HG02759 (cell line): ENCODE measurements around the gene FBXO38.

Experiments
- ATAC-seq: cut with Tn5 transposase; IDR thresholded peaks from one replicate; pipeline ENCODE4 v1.9.1; 2021; ENCODE audit warnings: mild to moderate bottlenecking, moderate library complexity; ENCODE audit not compliant: unreplicated experiment

The FBXO38 gene

DNA sequence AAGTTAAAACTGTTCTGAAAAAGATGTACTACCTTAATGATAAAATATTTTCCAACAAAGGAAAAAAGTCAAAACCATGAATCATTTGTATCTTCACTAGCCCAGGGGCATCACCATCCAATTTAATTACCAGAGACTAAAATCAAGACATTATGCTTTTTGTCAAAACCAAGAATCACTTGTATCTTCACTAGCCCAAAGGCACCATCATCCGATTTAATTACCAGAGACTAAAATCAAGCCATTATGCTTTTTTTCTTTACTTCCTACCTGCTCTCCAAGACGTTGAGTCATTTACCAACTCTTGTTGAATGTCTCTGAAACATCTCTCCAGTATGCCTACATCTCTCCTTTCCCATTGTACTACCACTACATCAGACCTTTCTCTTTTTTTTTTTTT is 37.9 kb downstream of the FBXO38 start:
- no peak for ATAC-seq

DNA sequence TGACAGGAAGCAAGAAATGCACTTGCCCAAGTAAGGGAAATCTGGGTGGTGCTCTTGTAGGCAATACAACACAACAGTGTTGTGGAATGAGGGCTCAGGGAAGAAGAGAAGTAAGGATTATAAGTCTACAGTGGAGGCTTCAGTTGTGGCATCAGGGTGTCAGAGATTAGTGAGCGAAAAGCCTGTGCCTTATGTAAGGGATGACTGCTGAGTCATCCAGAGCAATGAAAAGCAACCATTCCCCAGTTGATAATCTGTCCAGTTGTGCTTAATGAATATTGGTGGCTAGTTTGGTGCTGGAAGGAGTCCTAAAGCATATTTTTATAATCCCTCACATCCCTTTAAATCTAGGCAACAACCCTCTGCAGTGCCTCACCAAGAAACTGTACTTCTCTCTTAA is 42.0 kb downstream of the FBXO38 start:
- no peak for ATAC-seq

- ATAC-seq: no peak
Measured at GRCh38 chr5:148426514-148426913, 42.8 kb downstream of the FBXO38 start.

DNA sequence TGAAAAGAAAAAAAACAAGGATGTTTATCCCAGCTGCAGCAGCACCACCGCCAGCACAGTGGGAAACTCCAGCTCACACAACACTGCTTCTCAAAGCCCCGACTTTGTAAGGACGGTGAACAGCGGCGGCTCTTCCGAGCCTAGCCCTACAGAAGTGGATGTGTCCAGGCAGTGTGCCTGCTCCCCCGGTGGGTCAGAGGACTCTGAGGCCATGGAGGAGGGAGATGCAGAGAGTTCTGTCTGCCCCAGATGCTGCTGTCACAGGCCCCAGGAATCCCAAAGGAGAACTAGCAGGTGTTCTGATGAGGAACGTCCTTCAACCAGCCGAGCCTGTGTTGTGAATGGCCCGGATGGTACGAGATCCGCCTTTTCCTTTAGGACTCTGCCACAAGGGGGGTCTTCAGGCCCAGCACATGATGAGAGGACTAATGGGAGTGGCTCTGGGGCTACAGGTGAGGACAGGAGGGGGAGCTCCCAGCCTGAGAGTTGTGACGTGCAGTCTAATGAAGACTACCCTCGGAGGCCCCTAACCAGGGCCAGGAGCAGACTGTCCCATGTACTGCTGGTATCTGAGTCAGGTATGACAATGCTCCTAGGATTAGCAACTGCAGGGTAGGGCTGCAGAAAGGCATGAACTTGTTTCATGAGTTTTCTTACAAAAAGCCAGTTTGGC is 43.7 kb downstream of the FBXO38 start:
- no peak for ATAC-seq

- no peak for ATAC-seq
Measured at GRCh38 chr5:148428848-148429247, 45.1 kb downstream of the FBXO38 start.

GRCh38 chr5:148433826-148434225 is 50.1 kb downstream of the FBXO38 start:
- ATAC-seq: no peak

DNA sequence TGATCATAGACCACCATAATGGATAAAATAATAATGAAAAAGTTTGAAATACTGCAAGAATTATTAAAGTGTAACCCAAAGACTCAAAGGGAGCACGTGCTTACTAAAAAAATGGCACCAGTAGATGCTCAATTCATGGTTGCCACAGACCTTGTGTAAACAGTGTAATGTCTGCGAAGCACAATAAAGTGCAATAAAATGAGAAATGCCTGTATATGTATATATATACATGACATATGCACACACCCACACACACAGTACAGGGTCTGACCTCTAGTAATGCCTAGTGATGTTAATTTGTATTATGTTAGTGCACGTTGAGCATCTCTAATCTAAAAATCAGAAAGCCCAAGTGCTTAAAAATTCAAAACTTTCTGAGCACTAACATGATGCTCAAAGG is 52.3 kb downstream of the FBXO38 start:
- no peak for ATAC-seq

DNA sequence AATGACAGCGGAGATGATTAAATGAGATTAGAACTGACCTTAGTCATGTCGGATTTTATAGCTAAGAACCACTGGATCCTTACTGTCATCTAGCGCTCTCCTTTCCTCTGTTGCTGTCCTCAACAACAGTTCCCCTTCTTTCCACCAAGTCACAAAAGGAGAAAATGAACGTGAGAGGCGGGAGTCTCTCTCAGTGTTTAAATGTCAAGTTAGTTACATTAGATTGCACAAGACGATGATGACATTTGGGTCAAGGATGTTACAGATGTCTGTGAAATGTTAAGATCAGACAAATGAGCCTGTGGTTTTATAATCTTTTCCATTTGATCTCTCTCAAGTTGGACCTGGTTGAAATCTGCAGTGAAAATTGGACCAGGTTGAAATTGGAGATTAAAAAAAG is 53.5 kb downstream of the FBXO38 start:
- no peak for ATAC-seq

DNA sequence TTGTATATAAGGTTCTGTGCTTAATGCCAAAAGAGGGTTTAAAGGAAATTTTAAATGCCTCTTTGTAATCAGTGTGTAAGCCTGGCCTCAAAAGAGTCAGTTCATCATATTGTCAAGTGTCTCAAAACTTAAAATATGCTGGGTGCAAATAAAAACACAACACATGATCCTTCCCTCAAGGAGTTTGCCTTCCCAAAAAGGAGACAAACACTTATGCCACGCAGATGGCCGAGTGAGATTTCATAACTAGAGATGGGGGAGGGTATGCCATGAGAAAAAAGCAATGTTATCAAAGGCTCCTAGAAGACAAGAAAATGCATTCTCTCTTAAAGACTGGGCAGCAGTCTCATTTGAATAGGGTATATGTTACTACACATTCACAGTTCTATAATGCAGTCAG is 55.2 kb downstream of the FBXO38 start:
- ATAC-seq: no peak

GRCh38 chr5:148443241-148443640 is 59.5 kb downstream of the FBXO38 start:
- ATAC-seq: no peak

- peak; percentile 87 for ATAC-seq
Measured at GRCh38 chr5:148443998-148444397, 60.2 kb downstream of the FBXO38 start.

DNA sequence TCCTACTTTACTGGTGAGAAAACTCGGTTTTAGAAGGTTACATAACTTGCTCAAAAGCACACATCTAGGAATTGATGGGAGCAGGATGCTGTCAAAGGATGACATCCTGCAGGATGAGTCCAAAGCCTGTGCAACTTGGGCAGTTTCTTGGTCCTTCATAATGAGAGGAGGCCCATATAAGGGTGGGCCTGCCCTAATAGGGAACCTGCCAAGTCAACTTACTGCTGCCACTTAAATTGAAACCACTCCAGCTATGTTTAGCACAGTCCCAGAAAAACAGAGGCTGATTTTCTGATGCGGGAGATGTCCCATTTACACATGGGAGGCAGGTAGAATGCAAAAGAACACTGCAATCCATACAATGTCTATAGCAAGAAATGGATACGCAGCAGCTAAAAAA is 61.8 kb downstream of the FBXO38 start:
- ATAC-seq: no peak

DNA sequence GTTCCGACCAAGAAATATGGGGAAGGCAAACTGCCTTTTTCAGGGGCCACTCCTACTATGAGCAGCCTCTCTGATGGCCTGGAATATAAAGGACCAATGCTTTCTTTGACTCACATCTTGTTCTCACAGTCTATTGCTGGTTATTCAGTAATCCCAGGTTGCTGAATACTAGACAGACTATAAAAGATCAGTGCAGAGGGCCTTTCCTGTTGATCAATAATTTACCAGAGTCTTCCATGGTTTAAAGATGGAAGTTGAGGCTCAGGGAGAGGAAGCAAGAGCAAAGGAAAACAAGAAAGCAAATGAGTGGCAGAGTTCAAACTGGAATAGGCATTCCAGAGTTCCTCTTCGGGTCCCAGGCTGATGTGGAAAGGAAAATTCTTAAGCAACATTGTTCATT is 62.9 kb downstream of the FBXO38 start:
- ATAC-seq: no peak

- no peak for ATAC-seq
Measured at GRCh38 chr5:148452499-148453193, 68.9 kb downstream of the FBXO38 start.

DNA sequence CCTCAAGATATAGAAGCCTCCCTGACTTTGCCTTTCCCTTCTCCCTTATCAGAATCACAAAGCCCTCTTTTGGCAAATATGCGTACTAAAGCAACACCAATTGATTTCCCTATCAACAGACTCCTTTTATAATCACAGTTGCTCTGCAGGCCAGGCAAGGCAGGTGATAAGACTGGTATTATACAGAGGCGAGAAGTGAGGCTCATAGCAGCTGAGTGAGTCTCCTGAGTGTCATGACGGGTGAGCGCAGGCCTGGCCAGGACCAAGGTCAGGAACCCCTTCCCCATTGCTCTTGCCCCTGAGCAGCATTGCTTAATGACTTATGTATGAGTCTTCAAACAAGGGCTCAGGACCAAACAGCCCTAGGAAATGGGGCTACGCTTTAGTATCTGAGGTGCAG is 70.8 kb downstream of the FBXO38 start:
- no peak for ATAC-seq

GRCh38 chr5:148455185-148455584 is 71.4 kb downstream of the FBXO38 start:
- no peak for ATAC-seq

GRCh38 chr5:148457183-148457620 is 73.4 kb downstream of the FBXO38 start:
- peak; percentile 68 for ATAC-seq

DNA sequence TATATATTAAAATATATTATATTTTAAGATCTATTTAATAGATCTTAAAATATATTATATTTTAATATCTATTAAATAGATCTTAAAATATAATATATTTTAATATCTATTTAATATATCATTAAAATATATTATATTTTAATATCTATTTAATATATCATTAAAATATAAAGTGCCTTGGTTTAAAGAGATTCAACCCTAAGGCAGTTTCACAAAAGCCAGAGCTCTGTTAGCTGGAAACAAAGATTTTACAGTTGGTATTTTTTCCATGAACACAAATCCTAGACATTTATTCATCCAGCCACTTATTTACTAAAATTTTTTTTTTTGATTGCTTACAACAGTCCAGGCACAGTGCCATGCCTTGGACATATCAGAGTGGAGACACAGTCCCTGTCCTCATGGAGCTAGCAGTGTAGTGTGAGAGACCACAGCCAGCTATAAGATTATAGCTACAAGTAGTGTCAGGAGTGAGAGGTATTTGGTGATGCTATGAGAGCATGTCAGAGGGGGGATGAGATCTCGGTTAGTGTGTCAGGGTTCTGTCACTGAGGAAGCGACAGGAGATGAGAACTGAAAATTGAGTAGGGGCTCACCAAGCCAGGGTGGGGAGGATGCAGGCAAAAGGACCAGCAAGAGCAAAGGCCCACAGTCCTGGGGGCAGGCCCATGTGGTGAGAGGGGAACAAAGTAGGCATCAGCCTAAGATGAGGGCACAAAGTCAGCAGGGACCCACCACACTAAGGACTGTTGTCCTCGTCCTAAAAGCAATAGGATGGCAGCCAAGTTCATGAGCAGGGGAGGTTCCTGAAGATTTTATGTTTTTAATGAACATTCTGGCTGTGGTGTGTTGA is 74.5 kb downstream of the FBXO38 start:
- ATAC-seq: no peak

DNA sequence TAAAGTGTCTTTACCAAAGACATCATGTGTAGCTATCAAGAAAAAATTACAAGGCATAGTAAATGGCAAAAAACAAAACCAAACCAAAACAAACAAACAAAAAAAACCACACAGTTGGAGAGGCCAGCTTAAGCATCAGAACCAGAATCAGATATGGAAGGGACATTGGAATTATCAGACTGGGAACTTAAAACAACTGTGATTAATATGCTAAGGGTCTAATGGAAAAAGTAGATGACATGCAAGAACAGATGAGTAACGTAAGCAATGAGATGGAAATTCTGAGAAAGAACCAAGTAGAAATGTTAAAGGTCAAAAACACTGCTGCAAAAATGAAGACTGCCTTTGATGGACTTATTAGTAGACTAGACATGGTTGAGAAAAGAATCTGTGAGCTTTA is 75.9 kb downstream of the FBXO38 start:
- no peak for ATAC-seq

GRCh38 chr5:148465381-148466235 is 81.8 kb downstream of the FBXO38 start:
- no peak for ATAC-seq

DNA sequence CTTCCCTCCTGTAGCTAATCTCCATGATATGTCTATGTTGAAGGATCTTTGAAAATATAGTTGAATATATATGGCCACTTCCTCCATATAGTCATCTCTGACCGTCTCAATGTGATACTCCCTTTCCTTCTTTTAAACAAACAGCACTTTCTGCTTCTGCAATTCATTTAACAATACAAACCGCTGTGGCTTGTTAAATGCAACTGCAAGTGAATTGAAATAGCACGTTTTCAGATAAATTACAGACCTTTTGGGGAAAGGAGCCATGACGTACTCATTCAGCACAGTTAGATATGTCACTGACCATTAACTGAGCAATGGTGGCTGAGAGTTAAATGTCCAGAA is 82.5 kb downstream of the FBXO38 start:
- no peak for ATAC-seq
